Measurements from ENCODE around the gene ZCCHC3. TPM values are rescaled to one million over a fixed set of nuclear protein-coding genes. Genes with fewer than 3 reads are reported as not detected.

Gene ZCCHC3
- total RNA-seq, 1 donor from 2014 or later = 40.5 TPM

DNA sequence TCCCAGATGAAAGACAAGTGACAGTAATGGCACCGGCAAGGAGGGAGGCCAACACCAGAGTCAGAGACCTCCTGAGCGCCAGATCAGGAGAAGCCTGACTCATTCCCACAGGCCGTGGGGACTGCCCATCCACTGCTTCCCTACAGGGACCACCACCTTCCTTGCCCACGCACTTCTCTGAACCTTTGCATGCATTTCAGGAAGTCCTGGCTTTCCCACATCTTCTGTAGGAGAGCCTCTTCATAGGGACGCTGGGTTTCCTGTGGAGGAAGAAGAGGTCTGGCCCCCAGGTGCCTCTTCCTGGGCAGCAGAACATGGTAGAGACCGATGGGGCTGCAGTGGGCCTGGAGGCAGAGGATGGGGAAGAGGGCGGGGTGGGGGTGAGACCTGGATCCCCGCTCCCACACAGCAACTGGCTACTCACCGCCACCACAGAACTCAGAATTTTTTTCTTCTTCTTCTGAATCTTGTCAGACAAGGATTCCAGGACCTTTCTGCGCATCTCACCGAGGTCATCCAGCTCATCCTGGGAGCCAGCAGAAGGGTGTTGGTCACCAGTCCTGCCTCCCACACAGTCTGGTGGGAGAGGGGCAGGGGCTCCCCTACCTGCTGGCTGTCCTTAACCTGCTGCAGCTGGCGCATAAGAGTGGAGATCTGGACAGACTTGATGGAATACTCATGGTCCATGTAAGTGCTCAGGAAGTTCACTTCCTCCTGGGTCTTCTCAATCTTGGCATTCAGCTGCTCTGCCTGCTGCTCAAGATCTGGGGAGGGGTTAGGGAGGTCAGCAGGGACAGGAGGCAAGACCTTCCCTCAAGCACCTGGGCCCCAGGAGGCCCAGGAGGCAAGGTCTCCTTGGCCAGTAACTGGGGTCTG lies 20.5 kb upstream of the ZCCHC3 start:
- H3K9me3 Mint-ChIP-seq = no peaks in the 10 kb centered on the region
- H3K4me3 Mint-ChIP-seq = no peak overlapping the region
- DNase-seq (ENCODE audit: extremely low spot score, unreplicated experiment) = no peak
- H3K36me3 Mint-ChIP-seq = peaks cover 29% of the 10 kb centered on the region
- no peaks in the 10 kb centered on the region for H3K4me1 Mint-ChIP-seq (ENCODE audit: unreplicated experiment)
- TF ChIP-seq, protein P1, sequence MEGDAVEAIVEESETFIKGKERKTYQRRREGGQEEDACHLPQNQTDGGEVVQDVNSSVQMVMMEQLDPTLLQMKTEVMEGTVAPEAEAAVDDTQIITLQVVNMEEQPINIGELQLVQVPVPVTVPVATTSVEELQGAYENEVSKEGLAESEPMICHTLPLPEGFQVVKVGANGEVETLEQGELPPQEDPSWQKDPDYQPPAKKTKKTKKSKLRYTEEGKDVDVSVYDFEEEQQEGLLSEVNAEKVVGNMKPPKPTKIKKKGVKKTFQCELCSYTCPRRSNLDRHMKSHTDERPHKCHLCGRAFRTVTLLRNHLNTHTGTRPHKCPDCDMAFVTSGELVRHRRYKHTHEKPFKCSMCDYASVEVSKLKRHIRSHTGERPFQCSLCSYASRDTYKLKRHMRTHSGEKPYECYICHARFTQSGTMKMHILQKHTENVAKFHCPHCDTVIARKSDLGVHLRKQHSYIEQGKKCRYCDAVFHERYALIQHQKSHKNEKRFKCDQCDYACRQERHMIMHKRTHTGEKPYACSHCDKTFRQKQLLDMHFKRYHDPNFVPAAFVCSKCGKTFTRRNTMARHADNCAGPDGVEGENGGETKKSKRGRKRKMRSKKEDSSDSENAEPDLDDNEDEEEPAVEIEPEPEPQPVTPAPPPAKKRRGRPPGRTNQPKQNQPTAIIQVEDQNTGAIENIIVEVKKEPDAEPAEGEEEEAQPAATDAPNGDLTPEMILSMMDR (conservative IDR thresholded peaks at IDR 0.05) = no peak
- H3K27ac Mint-ChIP-seq = no peak overlapping the region
- H3K27me3 Mint-ChIP-seq = no peaks in the 10 kb centered on the region

DNA sequence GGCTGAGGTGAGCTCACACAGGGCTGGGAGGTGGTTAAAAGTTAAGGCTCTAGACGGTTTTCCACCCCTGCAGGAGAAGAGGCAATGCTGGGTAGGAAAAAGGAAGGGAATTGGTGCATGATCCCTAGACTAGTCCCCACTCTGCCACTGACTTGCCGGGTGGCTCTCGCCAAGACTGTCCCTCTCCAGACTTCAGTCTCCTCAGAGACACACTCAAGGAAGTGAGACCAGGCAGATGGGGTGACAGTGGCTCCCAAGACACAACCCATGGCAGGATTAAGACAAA lies 19.9 kb upstream of the ZCCHC3 start:
- Mint-ChIP-seq H3K9me3 (no peaks in the 10 kb centered on the region), H3K27ac (no peak overlapping the region), H3K4me1 (ENCODE audit: unreplicated experiment) (no peaks in the 10 kb centered on the region), H3K36me3 (peaks cover 34% of the 10 kb centered on the region), H3K27me3 (no peaks in the 10 kb centered on the region), H3K4me3 (no peak overlapping the region)
- no peak for DNase-seq (ENCODE audit: extremely low spot score, unreplicated experiment)
- TF ChIP-seq, protein P1 (conservative IDR thresholded peaks at IDR 0.05) = no peak

DNA sequence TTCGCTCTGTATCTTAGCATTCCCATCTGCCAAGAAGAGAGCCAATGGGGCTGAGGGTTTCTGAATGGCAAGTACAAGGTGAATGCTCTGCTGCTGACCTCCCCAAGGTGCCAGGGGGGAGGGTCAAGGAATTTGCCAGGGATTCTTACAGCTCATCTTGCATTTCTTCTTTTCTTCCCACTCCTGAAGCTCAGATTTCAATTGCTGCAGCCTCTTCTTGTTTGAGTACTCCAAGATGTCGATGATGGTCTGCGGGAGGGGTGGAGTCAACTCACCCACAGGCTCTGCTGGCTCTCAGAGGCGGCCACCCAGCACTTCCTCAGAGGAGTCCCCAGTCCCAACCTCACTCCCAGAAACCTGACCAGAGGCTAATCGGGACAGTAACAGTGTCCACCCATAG lies 19.2 kb upstream of the ZCCHC3 start:
- Mint-ChIP-seq H3K4me3 (no peak overlapping the region), H3K4me1 (ENCODE audit: unreplicated experiment) (no peaks in the 10 kb centered on the region), H3K9me3 (no peaks in the 10 kb centered on the region), H3K36me3 (peaks cover 34% of the 10 kb centered on the region), H3K27me3 (no peaks in the 10 kb centered on the region), H3K27ac (no peak overlapping the region)
- DNase-seq (ENCODE audit: extremely low spot score, unreplicated experiment) = no peak
- TF ChIP-seq, protein P1 (conservative IDR thresholded peaks at IDR 0.05) = no peak

DNA sequence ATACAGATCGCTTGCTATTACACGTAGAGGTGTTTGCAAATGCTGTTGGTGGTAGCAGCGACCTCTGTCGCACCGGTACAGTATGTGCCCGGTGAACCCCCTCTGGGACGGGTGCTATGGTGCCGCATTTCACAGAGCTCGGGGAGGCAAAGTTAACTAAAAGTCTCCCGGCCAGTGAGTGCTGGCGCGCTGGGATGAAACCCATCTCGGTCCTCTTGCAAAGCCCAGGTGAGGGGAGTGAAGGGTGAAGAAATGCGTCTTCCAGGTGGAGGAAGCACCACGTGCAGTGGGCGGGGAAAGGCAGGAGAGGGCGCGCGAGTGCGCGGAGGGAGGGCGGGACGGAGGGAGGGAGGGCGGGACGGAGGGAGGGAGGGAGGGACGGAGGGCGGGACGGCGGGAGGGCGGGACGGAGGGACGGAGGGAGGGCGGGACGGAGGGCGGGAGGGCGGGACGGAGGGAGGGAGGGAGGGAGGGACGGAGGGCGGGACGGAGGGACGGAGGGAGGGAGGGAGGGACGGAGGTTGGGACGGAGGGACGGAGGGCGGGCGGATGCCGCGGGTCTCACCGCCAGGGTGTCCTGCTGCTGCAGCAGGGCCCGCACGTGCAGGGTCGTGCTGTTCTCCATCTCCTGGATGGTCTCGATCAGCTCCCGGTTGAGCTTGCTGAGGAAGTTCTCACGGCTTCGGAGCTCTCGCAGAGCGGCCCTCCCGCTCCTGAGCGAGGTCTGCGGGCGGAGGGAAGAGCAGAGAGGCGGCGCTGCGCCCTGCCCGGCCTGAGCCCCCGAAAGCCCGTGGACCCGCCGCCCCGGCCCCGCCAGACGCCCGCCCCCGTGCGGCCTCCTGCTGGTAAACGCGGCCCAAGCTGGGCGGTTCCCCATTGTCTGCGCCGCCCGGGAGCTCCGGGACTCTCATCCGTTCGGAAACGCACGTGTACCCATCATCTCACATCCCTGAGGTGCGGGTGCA lies 18.5 kb upstream of the ZCCHC3 start:
- Mint-ChIP-seq H3K27me3 (no peaks in the 10 kb centered on the region), H3K4me1 (ENCODE audit: unreplicated experiment) (no peaks in the 10 kb centered on the region), H3K4me3 (no peak overlapping the region), H3K27ac (no peak overlapping the region), H3K9me3 (no peaks in the 10 kb centered on the region), H3K36me3 (peaks cover 37% of the 10 kb centered on the region)
- DNase-seq (ENCODE audit: extremely low spot score, unreplicated experiment) = no peak
- TF ChIP-seq, protein P1 (conservative IDR thresholded peaks at IDR 0.05) = no peak

DNA sequence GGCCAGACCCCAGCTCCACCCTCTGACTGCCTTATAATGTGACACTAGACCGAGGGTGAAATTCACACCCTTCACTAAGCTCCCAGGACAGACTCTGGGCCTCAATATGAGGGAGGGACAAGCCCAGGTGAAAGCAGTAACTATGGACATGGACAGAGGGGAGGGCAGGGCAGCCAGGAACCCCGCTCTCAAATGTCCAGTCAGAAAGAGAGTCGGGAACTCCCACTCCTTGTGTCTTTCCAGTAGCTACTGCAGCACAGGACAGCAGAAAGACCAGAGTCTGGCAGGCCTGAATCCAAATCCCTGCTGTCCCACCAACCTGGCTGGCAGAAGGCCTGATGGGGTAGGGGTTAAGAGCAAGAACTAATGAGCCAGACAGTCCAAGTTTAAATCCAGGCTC lies 13.2 kb upstream of the ZCCHC3 start:
- Mint-ChIP-seq H3K9me3 (no peaks in the 10 kb centered on the region), H3K4me3 (no peak overlapping the region), H3K27ac (no peak overlapping the region), H3K36me3 (peaks cover 25% of the 10 kb centered on the region), H3K27me3 (no peaks in the 10 kb centered on the region), H3K4me1 (ENCODE audit: unreplicated experiment) (no peaks in the 10 kb centered on the region)
- TF ChIP-seq, protein P1 (conservative IDR thresholded peaks at IDR 0.05) = no peak
- no peak for DNase-seq (ENCODE audit: extremely low spot score, unreplicated experiment)
